Measurements from ENCODE around the gene ARHGAP18.

The ARHGAP18 gene

GRCh38 chr6:129609635-129610034 is 100.3 kb downstream of the ARHGAP18 start:
- no peak for DNase-seq

DNA sequence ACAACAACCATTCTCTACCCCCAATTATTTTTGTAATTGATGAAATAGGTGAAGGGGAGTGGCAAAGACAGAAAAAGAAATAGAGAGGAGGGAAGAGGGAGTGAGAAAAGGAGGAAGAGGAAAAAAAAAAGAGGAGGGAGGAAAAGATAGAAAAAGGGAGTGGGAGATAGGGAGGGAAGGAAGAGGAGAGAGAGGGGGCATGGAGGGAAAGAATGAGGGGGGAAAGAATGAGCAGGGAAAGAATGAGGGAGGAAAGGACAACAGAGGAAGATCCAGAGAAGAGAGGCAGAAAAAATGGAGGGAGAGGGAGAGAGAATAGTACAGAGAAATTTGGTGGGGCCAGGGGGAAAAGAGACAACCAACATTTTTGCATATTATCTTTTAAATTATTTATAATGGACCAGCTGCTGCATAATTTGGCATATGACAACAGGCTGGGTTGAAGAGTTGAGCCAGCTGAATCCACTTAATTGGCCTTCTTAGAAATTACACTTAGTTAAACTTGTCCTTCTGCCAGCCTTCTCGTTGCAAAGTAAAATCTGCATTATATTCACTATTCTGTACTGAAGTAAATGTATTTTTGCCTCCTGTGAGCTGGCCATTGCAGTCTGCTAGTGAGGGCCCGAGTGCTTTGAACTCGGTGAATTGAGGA is 101.0 kb downstream of the ARHGAP18 start:
- no peak for DNase-seq

- DNase-seq, result no peak
Observed at GRCh38 chr6:129607581-129608186, 102.3 kb downstream of the ARHGAP18 start.

DNA sequence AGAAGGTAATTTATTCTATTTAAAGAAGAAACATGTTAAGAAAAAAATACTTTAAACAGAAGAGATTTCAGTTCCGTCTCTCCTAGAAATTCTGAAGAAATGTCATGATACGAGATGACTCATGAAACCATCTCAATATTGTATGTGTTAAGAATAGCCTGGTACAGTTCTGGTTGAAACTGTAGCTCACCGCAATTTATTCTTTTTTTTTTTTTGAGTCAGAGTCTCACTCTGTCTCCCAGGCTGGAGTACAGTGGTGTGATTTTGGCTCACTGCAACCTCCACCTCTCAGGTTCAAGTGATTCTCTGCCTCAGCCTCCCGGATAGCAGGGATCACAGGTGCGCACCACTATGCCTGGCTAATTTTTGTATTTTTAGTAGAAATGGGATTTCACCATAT is 103.3 kb downstream of the ARHGAP18 start:
- no peak for DNase-seq

GRCh38 chr6:129605967-129606366 is 104.0 kb downstream of the ARHGAP18 start:
- no peak for DNase-seq

- no peak for DNase-seq
Observed at GRCh38 chr6:129605095-129605494, 104.9 kb downstream of the ARHGAP18 start.

DNA sequence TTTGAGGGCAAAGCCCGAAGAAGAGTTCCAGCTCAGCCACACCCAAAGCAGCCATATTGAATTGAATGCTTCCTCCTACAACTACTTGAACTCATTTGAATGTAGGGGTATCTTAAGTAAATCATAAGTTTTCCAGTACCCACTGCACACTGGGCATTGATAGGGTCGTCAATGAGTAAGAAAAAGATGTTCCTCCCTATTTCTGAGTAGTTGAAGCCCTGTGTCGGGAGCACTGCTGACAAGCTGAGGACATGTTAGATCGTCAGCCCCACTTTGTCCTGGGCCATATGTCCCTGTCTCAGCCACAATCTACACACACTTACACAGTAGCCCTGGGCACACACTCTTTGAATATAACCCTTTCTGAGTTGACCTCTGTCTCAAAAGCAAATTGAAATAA is 105.7 kb downstream of the ARHGAP18 start:
- no peak for DNase-seq

DNA sequence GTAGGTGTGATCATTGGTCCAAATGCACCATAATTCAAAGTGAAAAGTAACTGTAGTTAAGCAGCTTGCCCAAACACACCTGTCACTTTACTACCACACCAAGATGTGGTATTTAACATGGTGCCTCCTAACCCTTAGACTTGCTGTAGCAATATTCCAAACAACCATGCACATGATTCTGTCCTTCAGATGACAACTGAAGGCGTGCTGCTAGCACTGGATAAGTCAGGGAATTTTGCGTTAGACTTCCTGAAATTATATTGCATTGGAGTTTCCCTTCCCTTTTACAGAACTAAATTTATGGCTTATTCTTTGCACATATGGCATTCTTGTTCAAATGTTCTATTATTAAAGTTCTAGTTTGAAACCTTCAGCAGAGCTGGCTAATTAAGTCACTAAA is 106.2 kb downstream of the ARHGAP18 start:
- DNase-seq, result no peak

DNA sequence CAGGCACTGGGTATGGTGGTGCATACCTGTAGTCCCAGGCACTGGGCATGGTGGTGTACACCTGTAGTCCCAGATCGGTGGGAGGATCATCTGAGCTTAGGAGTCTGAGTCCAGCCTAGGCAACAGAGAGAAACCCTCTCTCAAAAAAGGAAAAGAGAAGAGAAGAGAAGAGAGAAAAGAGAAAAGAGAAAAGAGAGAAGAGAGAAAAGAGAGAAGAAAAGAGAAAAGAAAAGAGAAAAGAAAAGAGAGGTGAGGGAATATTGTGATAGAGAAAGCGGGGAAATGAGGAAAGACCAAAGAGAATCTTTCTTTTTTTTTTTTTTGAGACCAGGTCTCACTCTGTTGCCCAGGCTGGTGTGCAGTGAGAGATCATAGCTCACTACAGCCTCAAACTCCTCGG is 108.7 kb downstream of the ARHGAP18 start:
- no peak for DNase-seq

DNA sequence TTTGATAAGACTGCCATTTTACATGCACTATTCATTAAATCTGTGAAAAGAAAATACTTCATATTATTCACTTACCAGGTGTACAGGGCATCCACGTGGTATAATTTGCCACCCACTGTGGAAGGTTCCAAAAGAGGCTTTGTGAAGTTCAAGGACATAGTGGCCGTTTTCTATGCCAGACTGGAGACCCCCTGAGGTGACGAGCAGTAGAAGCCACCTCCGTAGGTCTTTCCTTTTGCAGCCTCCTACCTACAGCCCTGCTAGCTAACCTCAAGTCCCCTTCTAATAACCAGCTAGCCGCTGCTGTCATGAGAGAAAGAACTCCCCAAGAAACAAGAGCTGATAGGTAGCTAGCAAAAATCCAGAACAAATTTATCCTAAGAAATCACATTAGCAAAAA is 110.5 kb downstream of the ARHGAP18 start:
- no peak for DNase-seq

GRCh38 chr6:129598244-129599187 is 111.5 kb downstream of the ARHGAP18 start:
- DNase-seq, result no peak

DNA sequence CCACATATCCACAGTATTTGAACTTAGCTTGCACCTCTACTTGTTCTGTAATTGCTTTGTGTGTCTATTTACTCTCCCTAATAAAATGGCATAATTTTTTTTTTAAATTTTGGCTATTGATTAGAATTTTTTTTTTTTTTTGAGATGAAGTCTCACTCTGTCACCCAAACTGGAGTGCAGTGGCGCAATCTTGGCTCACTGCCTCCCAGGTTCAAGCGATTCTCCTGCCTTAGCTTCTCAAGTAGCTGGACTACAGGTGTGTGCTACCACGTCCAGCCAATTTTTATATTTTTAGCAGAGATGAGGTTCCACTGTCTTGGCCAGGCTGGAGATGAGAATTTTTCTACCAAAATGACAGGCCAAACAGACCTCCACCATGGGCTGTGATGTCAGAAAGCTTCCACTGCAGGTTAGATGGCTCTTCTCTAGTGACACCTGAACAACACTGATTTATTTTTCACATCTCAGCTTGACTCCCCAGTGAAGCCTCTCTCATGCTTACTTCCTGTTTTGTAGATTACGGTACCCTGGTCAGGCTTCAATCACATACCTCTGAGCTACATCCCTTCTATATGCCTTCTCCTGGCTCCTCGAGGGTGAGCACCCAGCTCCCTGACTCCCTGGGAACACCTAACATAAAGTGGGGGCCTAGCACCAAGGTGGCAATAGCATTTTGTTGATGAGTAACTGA is 112.8 kb downstream of the ARHGAP18 start:
- DNase-seq, result no peak

DNA sequence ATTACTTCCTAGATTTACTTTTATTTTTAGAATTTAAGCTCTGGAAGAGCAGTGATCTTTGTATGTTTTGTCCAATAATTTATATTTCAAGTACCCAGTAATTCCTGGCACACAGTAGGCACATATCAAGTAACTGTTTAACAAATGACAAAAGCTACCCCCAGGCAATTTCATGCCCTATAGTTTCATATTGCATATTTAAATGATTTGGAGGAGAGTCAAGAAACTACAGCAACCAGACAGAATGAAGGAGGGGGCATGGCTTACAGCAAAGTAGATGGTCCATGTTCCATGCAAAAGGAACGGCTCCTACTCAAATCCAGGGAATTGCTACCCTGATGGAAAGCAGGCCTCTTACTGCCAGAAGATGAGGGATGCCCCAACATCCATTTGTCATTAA is 113.5 kb downstream of the ARHGAP18 start:
- no peak for DNase-seq

DNA sequence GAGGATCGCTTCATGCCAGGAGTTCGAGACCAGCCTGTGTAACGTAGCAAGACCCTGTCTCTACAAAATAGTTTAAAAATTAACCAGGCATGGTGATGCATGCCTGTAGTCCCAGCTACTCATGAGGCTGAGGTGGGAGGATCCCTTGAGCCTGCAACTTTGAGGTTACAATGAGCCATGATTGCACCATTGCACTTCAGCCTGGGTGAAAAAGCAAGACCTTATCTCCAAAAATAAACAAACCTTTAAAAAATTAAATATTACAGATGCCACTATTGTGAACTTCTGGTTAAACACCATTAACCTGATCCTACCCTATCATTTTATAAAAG is 116.8 kb downstream of the ARHGAP18 start:
- DNase-seq, result no peak

DNA sequence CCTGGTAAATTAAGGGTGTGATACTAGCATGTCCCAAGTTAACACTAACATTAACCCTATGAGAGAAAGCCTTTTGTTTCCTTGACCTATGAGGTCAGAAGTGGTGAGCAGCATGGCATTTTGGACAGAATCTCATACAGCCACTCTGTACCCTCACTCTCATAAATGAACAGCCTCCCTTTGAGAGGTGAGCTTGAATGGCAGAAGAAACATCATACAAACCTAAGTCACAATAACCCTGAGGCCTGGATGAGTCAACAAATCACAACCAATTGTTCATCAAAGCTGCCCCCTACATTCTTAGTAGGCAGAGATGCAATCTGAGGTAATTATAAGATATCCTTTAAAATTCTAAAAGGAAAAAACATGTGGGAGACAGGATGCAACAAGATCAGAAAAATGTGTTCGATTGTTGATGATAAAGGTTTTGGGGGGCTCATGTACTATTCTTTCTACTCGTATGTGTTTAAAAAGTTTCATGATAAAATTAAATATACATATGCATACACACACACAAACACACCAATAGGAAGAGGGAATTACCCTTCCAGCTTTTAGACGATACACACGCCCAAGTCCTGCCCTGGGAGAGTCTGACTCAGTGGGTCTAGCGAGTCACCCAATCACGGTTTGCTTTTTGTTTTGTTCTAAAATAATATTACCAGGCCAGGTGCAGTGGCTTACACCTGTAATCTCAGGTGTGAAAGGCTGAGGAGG is 117.3 kb downstream of the ARHGAP18 start:
- DNase-seq, result no peak

DNA sequence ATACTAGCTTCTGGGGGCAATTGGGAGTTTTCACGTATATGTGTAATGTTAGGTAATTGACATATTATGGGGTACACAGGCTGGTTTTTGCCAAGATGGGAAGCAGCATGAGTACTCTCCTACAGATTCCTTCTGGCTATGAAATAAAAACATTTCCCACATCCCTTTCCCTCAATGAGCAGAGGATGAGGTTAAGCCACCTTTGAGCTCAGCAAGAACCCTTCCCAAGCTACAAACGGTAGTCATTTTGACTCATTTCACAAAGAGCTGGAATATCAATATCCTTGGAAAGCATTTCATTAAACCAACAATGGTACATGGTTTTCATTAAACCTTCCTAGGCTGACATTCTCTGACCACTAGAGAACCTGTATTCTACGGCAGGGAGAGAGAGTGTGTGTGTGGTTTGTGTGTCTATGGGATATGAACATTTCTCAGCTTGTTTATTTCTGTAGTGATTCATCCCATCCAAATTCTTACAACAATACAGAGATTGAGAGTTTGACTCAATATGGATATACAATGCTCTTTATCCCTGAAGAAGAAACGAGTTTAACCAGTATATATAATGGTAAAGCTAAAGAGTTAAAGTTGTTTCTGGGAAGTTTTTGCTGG is 119.5 kb downstream of the ARHGAP18 start:
- DNase-seq, result no peak

DNA sequence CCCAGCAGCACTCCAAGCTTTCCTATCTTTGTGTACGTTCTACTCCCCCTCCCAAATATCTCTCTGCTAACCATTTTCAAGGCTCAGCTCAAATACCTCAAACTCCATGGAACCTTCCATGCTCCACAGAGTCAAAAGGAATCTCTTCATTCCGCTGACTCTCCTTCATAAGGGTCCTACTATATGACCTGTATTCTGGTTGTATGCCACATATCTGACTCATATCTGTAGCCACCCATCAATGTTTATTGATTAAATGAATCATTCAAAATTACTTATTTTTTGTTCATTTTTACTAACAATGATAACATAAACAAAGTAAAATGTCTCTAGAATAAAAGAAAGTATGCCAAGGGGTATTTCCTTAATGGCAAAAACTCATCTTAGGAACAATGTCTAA is 123.2 kb downstream of the ARHGAP18 start:
- DNase-seq, result no peak

- no peak for DNase-seq
Observed at GRCh38 chr6:129583866-129584265, 126.1 kb downstream of the ARHGAP18 start.

DNA sequence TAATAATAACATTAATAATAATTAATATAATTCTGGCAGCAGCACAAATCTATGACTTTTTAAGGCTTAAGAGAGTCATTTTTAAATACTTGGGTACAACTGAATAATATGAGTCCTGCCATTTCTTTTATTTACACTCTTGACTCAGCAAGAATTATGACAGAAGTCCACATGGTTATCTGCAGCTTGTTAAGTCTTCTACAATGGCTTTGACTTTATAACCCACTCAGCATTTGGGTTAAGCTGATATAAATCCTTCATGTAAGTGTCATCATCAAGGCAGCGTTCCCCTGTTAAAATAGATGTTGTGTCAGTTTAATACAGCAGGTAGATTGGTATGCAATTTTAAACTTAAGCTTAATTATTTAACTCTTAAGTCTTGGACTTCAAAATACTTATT is 131.7 kb downstream of the ARHGAP18 start:
- no peak for DNase-seq

- DNase-seq, result no peak
Observed at GRCh38 chr6:129577691-129578090, 132.3 kb downstream of the ARHGAP18 start.

DNA sequence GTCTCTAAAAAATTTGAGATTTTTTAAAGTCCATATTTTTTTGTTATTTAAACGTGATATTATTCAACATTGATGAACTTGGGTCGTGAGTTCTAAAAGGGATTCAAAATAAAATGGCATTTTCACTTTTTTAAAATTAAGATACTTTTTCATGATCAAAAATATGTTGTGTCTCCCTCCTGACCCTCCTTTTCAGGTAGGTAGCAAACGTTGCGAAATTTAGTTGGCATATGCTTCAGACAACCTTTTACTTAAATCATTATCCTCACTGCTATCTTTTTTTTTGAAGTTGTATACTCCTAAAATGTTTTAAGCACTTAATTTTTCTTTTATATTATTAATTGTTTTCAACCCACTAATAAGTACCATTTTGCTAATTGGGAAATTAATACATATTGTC is 133.5 kb downstream of the ARHGAP18 start:
- DNase-seq, result no peak

- no peak for DNase-seq
Observed at GRCh38 chr6:129575378-129576118, 134.4 kb downstream of the ARHGAP18 start.
